DND-41 (cell line): ENCODE results near the gene MSI2.

Source experiments
- EZH2 ChIP-seq: IDR thresholded peaks from 3 replicates; pipeline ENCODE4 v1.6.1; 2012; ENCODE audit warnings: borderline replicate concordance, low read depth, mild to moderate bottlenecking, moderate library complexity, low read length, inconsistent platforms; ENCODE audit not compliant: severe bottlenecking
- TF ChIP-seq, protein P1 (sequence below): IDR thresholded peaks from 2 replicates; pipeline ENCODE4 v1.5.1; 2012; ENCODE audit warnings: borderline replicate concordance, low read length, moderate library complexity, mild to moderate bottlenecking; ENCODE audit not compliant: poor library complexity, severe bottlenecking; ENCODE audit errors: extremely low read depth

DNA sequence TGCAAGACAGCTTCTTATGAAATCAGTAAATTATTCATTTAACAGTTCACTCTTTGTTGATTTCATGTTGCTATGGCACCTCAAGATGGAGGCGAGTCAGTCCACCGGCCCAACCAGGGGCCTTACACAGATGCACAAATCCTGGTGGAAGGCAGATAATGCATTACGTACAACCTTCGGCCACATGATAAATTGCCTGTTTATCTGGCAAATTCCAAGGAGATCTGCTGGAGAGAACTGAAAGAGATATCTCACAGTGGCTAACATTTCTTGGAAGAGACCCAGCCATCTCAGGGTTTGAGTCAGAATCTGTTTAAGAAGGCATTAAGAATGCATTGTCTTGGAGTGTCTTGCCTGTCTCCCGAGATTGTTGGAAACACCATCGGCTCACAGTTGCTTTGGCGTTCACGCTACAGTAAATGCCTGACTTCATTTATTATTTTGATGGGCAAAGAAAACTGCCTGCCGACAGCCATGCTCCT, 225.6 kb downstream of the MSI2 start:
- TF ChIP-seq, protein P1, sequence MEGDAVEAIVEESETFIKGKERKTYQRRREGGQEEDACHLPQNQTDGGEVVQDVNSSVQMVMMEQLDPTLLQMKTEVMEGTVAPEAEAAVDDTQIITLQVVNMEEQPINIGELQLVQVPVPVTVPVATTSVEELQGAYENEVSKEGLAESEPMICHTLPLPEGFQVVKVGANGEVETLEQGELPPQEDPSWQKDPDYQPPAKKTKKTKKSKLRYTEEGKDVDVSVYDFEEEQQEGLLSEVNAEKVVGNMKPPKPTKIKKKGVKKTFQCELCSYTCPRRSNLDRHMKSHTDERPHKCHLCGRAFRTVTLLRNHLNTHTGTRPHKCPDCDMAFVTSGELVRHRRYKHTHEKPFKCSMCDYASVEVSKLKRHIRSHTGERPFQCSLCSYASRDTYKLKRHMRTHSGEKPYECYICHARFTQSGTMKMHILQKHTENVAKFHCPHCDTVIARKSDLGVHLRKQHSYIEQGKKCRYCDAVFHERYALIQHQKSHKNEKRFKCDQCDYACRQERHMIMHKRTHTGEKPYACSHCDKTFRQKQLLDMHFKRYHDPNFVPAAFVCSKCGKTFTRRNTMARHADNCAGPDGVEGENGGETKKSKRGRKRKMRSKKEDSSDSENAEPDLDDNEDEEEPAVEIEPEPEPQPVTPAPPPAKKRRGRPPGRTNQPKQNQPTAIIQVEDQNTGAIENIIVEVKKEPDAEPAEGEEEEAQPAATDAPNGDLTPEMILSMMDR: no peak
- TF ChIP-seq EZH2: no peak
